ENCODE results near the gene HIPK2. TPM values are rescaled to one million over a fixed set of nuclear protein-coding genes. Genes with fewer than 3 reads are reported as not detected.

HIPK2 gene
- total RNA-seq, 1 donor from 2014 or later, result 44.0 TPM

GRCh38 chr7:139669106-139670061, 108.4 kb downstream of the HIPK2 start:
- TF ChIP-seq CTCF (IDR thresholded peaks at IDR 0.05; ENCODE audit: insufficient read depth, low read length, poor library complexity, severe bottlenecking), result no peak
- H3K36me3 ChIP-seq (ENCODE audit: control insufficient read depth, insufficient read depth, low read length), result peaks cover 2% of the 10 kb centered on the region
- no peak overlapping the region for H3K4me3 ChIP-seq (ENCODE audit: low read depth, low read length)
- H3K27me3 ChIP-seq (ENCODE audit: control insufficient read depth, insufficient read depth, low read length), result no peaks in the 10 kb centered on the region
- DNase-seq (ENCODE audit: low read depth), result no peak

GRCh38 chr7:139667377-139667776, 110.4 kb downstream of the HIPK2 start:
- DNase-seq (ENCODE audit: low read depth), result no peak
- Histone ChIP-seq H3K36me3 (ENCODE audit: control insufficient read depth, insufficient read depth, low read length) (no peaks in the 10 kb centered on the region), H3K27me3 (ENCODE audit: control insufficient read depth, insufficient read depth, low read length) (no peaks in the 10 kb centered on the region), H3K4me3 (ENCODE audit: low read depth, low read length) (no peak overlapping the region)
- no peak for TF ChIP-seq CTCF (IDR thresholded peaks at IDR 0.05; ENCODE audit: insufficient read depth, low read length, poor library complexity, severe bottlenecking)

- no peak overlapping the region for H3K4me3 ChIP-seq (ENCODE audit: low read depth, low read length)
- no peaks in the 10 kb centered on the region for H3K36me3 ChIP-seq (ENCODE audit: control insufficient read depth, insufficient read depth, low read length)
- no peak for DNase-seq (ENCODE audit: low read depth)
- no peaks in the 10 kb centered on the region for H3K27me3 ChIP-seq (ENCODE audit: control insufficient read depth, insufficient read depth, low read length)
- no peak for TF ChIP-seq CTCF (IDR thresholded peaks at IDR 0.05; ENCODE audit: insufficient read depth, low read length, poor library complexity, severe bottlenecking)
Measured at GRCh38 chr7:139666501-139666900, 111.3 kb downstream of the HIPK2 start.

- Histone ChIP-seq H3K27me3 (ENCODE audit: control insufficient read depth, insufficient read depth, low read length) (no peaks in the 10 kb centered on the region), H3K4me3 (ENCODE audit: low read depth, low read length) (no peak overlapping the region), H3K36me3 (ENCODE audit: control insufficient read depth, insufficient read depth, low read length) (no peaks in the 10 kb centered on the region)
- no peak for DNase-seq (ENCODE audit: low read depth)
- no peak for TF ChIP-seq CTCF (IDR thresholded peaks at IDR 0.05; ENCODE audit: insufficient read depth, low read length, poor library complexity, severe bottlenecking)
Measured at GRCh38 chr7:139664434-139664833, 113.4 kb downstream of the HIPK2 start.

- Histone ChIP-seq H3K4me3 (ENCODE audit: low read depth, low read length) (no peak overlapping the region), H3K27me3 (ENCODE audit: control insufficient read depth, insufficient read depth, low read length) (no peaks in the 10 kb centered on the region), H3K36me3 (ENCODE audit: control insufficient read depth, insufficient read depth, low read length) (no peaks in the 10 kb centered on the region)
- no peak for DNase-seq (ENCODE audit: low read depth)
- TF ChIP-seq CTCF (IDR thresholded peaks at IDR 0.05; ENCODE audit: insufficient read depth, low read length, poor library complexity, severe bottlenecking), result no peak
Measured at GRCh38 chr7:139663608-139664177, 114.1 kb downstream of the HIPK2 start.

Data from kidney epithelial cell (primary cell).